Type B pancreatic cell (in vitro differentiated cells): Measurements from ENCODE around the gene CETN1. TPM values are rescaled to one million over a fixed set of nuclear protein-coding genes. Genes with fewer than 3 reads are reported as not detected.
A peak's percentile ranks its signal among the peaks of the same experiment; 100 is the strongest.

Experiments used
- DNase-seq: peaks from one replicate; pipeline ENCODE4 v3.0.0; 2021; ENCODE audit warnings: mixed read lengths; ENCODE audit not compliant: unreplicated experiment; ENCODE audit errors: extremely low spot score
- H3K27ac Mint-ChIP-seq: 2 replicates; pipeline ENCODE4 v1.8.0; 2021; ENCODE audit warnings: mild to moderate bottlenecking, mixed read lengths
- H3K27me3 Mint-ChIP-seq: 2 replicates; pipeline ENCODE4 v1.8.0; 2021; ENCODE audit warnings: mixed read lengths
- H3K36me3 Mint-ChIP-seq: 2 replicates; pipeline ENCODE4 v1.8.0; 2021; ENCODE audit warnings: mixed read lengths
- H3K4me1 Mint-ChIP-seq: one replicate; pipeline ENCODE4 v1.8.0; 2021; ENCODE audit warnings: mixed read lengths; ENCODE audit not compliant: unreplicated experiment
- H3K4me3 Mint-ChIP-seq: 2 replicates; pipeline ENCODE4 v1.8.0; 2021; ENCODE audit warnings: mild to moderate bottlenecking, mixed read lengths
- H3K9me3 Mint-ChIP-seq: 2 replicates; pipeline ENCODE4 v1.8.0; 2021; ENCODE audit warnings: mixed read lengths
- CTCF ChIP-seq: fragments of 200-600 bp; sonication (generic); conservative IDR thresholded peaks from 2 replicates; pipeline ENCODE4 v1.5.0; 2021; ENCODE audit warnings: antibody characterized with exemption, mild to moderate bottlenecking
- total RNA-seq: library from RNA; stranded (reverse); gene quantifications from 2 replicates; pipeline ENCODE4 v1.2.1, GENCODE V29; 2021; ENCODE audit warnings: low replicate concordance

CETN1 gene
- total RNA-seq, 1 donor from 2014 or later, result not detected

GRCh38 chr18:623761-624620 lies 43.8 kb downstream of the CETN1 start:
- Mint-ChIP-seq H3K4me1 (peaks cover 7% of the 10 kb centered on the region), H3K4me3 (no peak overlapping the region), H3K36me3 (peaks cover 3% of the 10 kb centered on the region), H3K27ac (no peak overlapping the region), H3K27me3 (peaks cover 3% of the 10 kb centered on the region), H3K9me3 (no peaks in the 10 kb centered on the region)
- no peak for DNase-seq
- TF ChIP-seq CTCF, result peak; percentile 89

DNA sequence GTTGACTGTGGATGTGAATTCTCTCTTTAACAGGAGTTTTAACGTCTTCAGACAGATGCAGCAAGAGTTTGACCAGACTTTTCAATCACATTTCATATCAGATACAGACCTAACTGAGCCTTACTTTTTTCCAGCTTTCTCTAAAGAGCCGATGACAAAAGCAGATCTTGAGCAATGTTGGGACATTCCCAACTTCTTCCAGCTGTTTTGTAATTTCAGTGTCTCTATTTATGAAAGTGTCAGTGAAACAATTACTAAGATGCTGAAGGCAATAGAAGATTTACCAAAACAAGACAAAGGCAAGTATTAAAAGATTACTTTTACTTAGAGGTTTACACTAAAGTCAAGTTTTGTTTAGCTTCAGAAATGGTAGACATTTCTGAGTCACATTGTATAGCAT lies 47.1 kb downstream of the CETN1 start:
- H3K4me1 Mint-ChIP-seq, result peaks cover 3% of the 10 kb centered on the region
- DNase-seq, result no peak
- peaks cover 3% of the 10 kb centered on the region for H3K27me3 Mint-ChIP-seq
- H3K36me3 Mint-ChIP-seq, result peaks cover 10% of the 10 kb centered on the region
- H3K9me3 Mint-ChIP-seq, result peaks cover 5% of the 10 kb centered on the region
- H3K27ac Mint-ChIP-seq, result no peak overlapping the region
- TF ChIP-seq CTCF, result no peak
- no peak overlapping the region for H3K4me3 Mint-ChIP-seq

DNA sequence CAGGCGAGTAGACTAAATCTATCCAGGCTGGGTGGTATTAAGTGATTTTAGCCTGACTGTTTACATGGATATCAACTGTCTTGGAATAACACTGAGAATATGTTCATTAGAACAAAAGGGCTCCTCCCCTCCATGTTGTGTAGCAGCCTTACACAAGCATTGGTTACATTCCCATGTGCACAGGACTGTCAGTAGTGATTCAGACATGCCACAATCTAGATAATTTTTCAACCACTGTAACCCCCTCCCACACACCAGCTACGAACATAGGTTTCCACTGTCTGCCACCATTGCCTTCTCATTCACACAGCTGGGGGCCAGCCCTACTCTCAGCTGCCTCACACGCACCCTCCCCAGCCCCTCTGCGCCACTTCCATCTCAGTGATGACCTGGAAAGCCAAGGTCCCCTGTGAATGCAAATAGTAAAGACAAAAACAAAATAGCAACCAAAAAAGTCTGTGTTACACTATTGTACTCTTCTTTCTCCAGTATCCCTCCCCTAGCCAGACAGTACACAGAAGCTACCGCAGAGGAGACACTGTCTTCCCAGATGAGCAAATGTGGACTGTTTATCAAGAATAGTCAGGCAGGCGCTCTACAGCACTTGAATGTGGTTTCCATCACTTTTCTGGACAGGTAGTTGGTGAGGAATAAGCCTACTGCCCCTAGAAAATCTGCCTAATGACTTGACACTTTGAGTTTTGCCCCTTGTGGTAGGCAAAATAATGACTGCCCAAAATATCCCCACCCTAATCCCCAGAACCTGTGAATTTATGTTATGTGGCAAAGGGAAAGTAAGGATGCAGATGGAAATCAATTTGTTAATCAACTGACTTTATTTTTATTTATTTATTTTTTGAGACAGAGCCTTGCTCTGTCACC lies 49.3 kb downstream of the CETN1 start:
- no peak overlapping the region for H3K4me3 Mint-ChIP-seq
- no peak overlapping the region for H3K27ac Mint-ChIP-seq
- TF ChIP-seq CTCF, result peak; percentile 57
- peaks cover 10% of the 10 kb centered on the region for H3K36me3 Mint-ChIP-seq
- H3K27me3 Mint-ChIP-seq, result no peaks in the 10 kb centered on the region
- peaks cover 5% of the 10 kb centered on the region for H3K9me3 Mint-ChIP-seq
- DNase-seq, result no peak
- H3K4me1 Mint-ChIP-seq, result peaks cover 2% of the 10 kb centered on the region

GRCh38 chr18:631560-631959 lies 51.4 kb downstream of the CETN1 start:
- H3K27me3 Mint-ChIP-seq, result no peaks in the 10 kb centered on the region
- H3K4me1 Mint-ChIP-seq, result peaks cover 7% of the 10 kb centered on the region
- TF ChIP-seq CTCF, result no peak
- peaks cover 10% of the 10 kb centered on the region for H3K36me3 Mint-ChIP-seq
- no peak for DNase-seq
- H3K9me3 Mint-ChIP-seq, result peaks cover 9% of the 10 kb centered on the region
- H3K4me3 Mint-ChIP-seq, result no peak overlapping the region
- no peak overlapping the region for H3K27ac Mint-ChIP-seq

Other genes with a start within 250 kb of the CETN1 start
- gene COLEC12, start 79.7 kb upstream of the CETN1 start, total RNA-seq, result 6.5 and 61.3 TPM in 2 replicates
- gene CLUL1, start 16.6 kb downstream of the CETN1 start, total RNA-seq, result 5.2 and 9.2 TPM in 2 replicates
- gene TYMS, start 77.3 kb downstream of the CETN1 start, total RNA-seq, result 65.3 and 143 TPM in 2 replicates
- 43.2 and 63.1 TPM in 2 replicates for gene ENOSF1, start 132.2 kb downstream of the CETN1 start, total RNA-seq
- gene YES1, start 231.9 kb downstream of the CETN1 start, total RNA-seq, result 38.8 and 48.5 TPM in 2 replicates